ENCODE data around the gene IFITM1. TPM values are rescaled to one million over a fixed set of nuclear protein-coding genes. Genes with fewer than 3 reads are reported as not detected.

The IFITM1 gene
- total and polyA plus RNA-seq, 2 donors (not counting 3 experiments of a cell fraction or from before 2014, with no cell fraction given), result 11.5 to 24.6 TPM

DNA sequence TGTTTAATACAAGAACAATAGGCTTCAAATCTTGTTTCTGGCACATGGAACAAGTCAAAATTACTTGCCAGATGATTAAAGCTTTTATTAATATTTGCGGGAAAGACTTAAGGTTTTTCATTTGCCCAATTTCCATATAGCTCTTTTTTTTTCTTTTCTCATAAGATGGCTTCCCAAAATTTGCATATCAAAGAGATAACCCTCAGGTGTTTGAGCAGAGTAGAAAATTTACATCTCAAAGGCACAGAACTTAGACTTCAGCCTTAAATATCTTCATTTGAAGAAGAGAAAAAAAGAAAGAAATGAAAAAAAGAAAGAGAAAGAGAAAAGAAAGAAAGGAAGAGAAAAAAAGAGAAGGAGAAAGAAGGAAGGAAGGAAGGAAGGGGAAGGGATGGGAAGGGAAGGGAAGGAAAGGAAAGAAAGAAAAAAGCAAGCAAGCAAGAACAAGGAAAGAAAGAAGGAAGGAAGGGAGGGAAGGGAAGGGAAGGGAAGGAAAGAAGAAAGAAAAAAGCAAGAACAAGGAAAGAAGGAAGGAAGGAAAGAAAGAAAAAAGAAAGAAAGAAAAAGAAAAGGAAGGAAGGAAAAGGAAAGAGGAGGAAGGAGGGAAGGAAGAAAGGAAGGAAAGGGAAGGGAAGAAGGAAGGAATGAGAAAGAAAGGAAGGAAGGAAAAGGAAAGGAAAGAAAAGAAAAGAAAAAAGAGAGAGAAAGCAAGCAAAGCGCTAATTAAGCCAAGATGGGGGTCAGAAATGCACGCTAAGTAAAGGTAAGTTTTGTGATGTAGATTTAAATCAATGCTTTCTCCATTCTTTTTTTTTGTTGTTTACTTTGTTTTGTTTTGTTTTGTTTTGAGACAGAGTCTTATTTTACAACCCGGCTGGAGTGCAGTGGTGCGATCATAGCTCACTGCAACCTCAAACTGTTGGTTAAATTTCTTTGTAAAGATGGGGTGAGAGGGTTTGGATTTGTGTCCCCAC, 27.0 kb downstream of the IFITM1 start:
- H3K36me3 ChIP-seq (ENCODE audit: control insufficient read depth in 2 of 2, extremely low read depth in 1 of 2, insufficient read depth in 2 of 2, low read length in 2 of 2), result no peaks in the 10 kb centered on the region
- POLR2A ChIA-PET, result interaction anchor here (1.4 kb wide), 1 partner anchor 15 kb away, joined by 13 read pairs; no protein-coding TSS in a partner anchor
- no peaks in the 10 kb centered on the region for H3K9me3 ChIP-seq (replicated peaks; ENCODE audit: control insufficient read depth, insufficient read depth, low read length)
- H3K27me3 ChIP-seq (ENCODE audit: control insufficient read depth in 2 of 2, insufficient read depth in 2 of 2, low read length in 2 of 2), result peaks cover under 1 to 3% of the 10 kb centered on the region in 2 experiments
- TF ChIP-seq, protein P1, sequence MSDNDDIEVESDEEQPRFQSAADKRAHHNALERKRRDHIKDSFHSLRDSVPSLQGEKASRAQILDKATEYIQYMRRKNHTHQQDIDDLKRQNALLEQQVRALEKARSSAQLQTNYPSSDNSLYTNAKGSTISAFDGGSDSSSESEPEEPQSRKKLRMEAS (IDR thresholded peaks at IDR 0.05; ENCODE audit: insufficient read depth, insufficient read length), result no peak
- TF ChIP-seq JUN (IDR thresholded peaks at IDR 0.05; ENCODE audit: borderline replicate concordance, insufficient read depth, insufficient read length, low read depth) (no peak), POLR2AphosphoS5 (IDR thresholded peaks at IDR 0.05; ENCODE audit: insufficient read depth, low read depth, low read length) (no peak), EZH2 (IDR thresholded peaks at IDR 0.05; ENCODE audit: borderline replicate concordance, low read depth, low read length, severe bottlenecking) (no peak), GATA2 (IDR thresholded peaks at IDR 0.05; ENCODE audit: insufficient read depth, insufficient read length, low read depth, low read length) (no peak), POLR2A (IDR thresholded peaks at IDR 0.05; ENCODE audit: low read depth, low read length) (no peak), FOS (IDR thresholded peaks at IDR 0.05; ENCODE audit: borderline replicate concordance, insufficient read depth, low read length) (no peak), CTCF (IDR thresholded peaks at IDR 0.05; ENCODE audit: extremely low read depth in 1 of 2, insufficient read depth in 1 of 2, low read depth in 1 of 2, low read length in 2 of 2) (no peak), MYC (IDR thresholded peaks at IDR 0.05; ENCODE audit: low read depth, low read length) (no peak)
- dilution Hi-C loops (cut with MboI; ENCODE audit: extremely low pct_ligation_motif_present, low sequenced_read_pairs), result no loop called here
- no peak for DNase-seq (ENCODE audit: low read depth, low spot score)
- BruUV-seq (replicated peaks), result no TSS peak
- H3K4me1 ChIP-seq (ENCODE audit: control insufficient read depth, extremely low read depth, insufficient read depth, low read length), result peaks cover 8% of the 10 kb centered on the region
- H3K4me2 ChIP-seq (ENCODE audit: insufficient read depth, low read length), result no peak overlapping the region
- H3K79me2 ChIP-seq (ENCODE audit: control insufficient read depth, insufficient read depth, low read length), result no peaks in the 10 kb centered on the region
- H3K9ac ChIP-seq (replicated peaks; ENCODE audit: extremely low read depth, insufficient read depth, low read length), result no peak overlapping the region
- H3K27ac ChIP-seq (ENCODE audit: insufficient read depth, low read depth, low read length), result no peak overlapping the region
- H4K20me1 ChIP-seq (replicated peaks; ENCODE audit: control insufficient read depth, extremely low read depth, insufficient read depth, low read length), result no peaks in the 10 kb centered on the region
- no peaks in the 10 kb centered on the region for H3K9me1 ChIP-seq (replicated peaks; ENCODE audit: control insufficient read depth, extremely low read depth, insufficient read depth, low read length)
- H2AFZ ChIP-seq (ENCODE audit: low read depth, low read length), result no peak overlapping the region
- intact Hi-C loops (cut with micrococcal nuclease), result no loop called here
- CTCF ChIA-PET, result interaction anchor here (0.8 to 2.3 kb wide), 4 partner anchors 8 to 15 kb away, joined by 3 to 6 read pairs (median 4); no protein-coding TSS in a partner anchor
- H3K4me3 ChIP-seq (replicated peaks in 1 of 3; ENCODE audit: insufficient read depth in 1 of 3, low read depth in 1 of 3, low read length in 3 of 3), result no peak overlapping the region
- FAIRE-seq, result no peak
